ENCODE data around the gene GAMT.

The GAMT gene

DNA sequence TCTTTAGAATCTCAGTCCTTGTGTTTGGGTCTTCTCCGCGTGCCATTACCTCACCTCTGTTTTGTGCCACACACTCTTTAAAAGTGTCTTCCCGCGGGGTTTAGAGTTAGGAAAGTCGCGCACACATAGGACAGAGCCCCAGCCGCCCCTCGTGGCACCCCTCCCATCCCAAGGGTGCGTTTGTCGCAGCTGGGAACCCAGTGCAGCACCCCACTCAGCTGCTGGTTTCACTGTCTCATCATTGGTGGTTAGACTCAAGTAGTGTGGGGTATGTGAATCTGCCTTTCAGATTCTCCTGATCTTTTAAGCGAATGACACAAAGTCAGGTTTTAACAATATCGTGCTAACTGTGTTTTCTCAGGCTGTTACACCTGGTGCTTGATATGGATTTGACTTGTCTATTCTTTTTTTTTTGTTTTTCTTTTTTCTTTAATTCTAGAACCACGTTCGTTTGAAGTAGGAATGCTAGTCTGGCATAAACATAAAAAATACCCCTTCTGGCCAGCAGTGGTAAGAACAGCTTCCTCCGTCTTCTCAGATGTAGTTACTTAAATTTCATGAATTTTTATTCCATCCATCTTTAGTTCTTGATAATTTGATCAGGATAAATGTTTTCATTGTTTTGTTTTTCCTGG, 37.2 kb downstream of the GAMT start:
- no peak for DNase-seq (ENCODE audit: low spot score)

DNA sequence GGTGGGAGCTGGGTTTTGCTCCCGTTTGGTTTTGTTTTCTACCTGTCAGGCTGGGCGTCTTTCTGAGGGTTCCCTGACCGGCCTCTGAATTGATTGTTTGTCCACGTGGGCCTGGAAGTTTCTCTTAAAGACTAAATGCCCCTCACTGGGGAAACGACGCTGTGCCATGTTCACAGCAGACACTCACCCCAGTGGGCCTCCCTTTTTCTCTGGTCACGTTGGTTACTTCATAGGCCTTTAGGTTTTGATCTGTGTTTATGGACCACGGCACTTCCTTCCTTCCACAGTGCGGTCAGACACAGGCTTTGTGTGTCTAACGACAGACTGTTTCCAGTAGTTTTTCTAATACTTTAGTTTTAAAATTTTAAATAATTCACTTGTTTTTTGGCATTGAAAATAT, 37.7 kb downstream of the GAMT start:
- no peak for DNase-seq (ENCODE audit: low spot score)

DNA sequence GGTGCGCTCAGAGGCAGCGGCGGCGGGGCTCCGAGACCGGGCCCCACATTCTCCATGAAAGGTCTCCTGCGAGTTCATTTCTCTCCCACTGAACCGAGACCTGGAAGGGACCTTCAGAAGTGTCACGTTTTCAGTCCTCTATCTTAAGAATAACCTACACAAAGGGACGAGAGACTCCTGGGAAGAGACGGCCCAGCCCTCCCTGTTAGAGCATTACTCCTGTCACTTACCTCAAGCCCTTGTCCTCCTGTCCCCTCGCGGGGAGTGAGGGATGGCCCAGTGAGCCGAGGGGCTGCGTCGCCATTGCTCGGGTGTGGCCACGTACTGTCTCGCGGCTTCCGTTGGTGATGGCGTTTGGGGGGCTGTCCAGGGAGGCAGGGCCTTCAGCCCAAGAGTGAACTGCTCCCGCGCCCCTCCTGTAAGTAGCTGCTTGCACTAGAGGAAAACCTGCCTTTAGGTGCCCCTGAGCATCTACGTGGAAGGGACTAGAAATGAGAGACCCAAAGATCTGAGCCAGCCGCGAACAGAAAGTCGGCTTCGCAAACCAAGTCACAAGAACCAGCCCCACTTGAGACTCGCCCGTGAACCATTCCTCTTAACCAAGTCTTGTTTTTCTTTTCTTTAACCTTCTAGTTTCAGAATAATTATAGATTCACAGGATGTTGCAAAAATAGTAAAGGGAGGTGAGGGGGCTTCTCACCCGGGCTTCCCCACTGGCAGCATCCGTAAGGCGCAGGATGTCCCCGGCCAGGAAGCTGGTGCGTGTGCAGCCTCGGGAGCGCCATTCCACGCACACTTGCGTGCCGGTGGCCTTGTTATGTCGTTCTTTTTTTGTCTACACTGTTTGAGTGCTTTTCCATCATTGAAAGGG, 38.7 kb downstream of the GAMT start:
- DNase-seq (ENCODE audit: low spot score), result no peak

DNA sequence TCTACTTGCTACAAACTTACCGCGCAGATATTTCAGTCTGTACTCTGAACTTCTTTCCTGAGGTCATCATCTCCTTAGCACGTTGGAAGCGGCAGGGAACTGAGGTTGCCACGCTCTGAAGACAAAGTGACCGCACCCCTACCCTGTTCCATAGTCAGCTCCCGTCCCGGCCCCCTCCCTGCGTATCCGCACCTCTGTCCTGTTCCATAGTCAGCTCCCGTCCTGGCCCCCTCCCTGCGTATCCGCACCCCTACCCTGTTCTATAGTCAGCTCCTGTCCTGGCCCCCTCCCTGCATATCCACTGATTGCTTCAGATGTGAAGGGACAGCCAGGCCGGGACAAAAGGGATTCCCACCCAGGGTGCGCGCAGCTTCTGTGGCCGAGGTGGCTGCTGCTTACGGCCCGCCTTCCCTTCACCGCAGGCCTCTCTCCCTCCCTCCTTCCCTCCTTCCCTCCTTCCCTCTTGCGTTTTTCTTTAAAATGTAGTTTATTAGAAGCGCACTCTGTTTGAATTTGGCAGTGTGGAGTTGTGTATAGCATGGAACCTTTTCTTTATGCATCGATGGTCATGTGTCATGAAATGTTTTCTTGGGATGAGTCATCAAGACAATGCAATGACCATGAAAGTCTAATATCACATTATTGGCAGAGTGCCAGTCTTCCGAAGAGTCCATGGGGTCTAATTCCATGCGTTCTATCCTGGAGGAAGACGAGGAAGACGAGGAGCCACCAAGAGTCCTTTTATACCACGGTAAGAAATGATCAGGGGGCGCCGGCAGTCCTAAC, 39.5 kb downstream of the GAMT start:
- no peak for DNase-seq (ENCODE audit: low spot score)

DNA sequence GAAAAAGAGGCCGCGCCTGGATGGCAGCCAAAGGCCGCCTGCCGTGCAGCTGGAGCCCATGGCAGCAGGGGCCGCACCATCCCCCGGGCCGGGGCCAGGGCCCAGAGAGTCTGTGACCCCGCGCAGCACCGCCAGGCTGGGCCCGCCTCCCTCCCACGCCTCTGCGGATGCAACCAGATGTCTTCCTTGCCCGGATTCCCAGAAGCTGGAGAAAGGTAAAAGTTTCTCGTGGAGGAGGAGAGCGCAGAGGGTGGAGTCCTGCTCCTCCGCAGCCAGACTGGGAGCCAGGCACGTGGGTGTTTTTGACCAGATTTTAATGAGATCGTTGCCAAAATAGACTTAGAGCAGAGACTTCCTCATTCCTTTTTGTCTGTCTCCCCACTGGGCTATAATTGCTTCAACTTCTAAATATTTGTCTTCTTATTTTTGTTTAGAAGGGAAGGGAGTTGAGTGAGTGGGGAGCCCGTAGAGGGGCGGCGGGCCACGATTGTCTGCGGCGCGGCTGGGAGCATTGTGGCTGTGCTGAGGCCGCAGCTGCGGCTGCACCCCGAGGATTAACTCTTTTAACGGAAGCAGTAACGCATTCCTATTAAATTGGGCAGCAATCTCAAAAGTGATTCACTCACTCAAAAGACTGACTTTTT, 40.4 kb downstream of the GAMT start:
- no peak for DNase-seq (ENCODE audit: low spot score)

DNA sequence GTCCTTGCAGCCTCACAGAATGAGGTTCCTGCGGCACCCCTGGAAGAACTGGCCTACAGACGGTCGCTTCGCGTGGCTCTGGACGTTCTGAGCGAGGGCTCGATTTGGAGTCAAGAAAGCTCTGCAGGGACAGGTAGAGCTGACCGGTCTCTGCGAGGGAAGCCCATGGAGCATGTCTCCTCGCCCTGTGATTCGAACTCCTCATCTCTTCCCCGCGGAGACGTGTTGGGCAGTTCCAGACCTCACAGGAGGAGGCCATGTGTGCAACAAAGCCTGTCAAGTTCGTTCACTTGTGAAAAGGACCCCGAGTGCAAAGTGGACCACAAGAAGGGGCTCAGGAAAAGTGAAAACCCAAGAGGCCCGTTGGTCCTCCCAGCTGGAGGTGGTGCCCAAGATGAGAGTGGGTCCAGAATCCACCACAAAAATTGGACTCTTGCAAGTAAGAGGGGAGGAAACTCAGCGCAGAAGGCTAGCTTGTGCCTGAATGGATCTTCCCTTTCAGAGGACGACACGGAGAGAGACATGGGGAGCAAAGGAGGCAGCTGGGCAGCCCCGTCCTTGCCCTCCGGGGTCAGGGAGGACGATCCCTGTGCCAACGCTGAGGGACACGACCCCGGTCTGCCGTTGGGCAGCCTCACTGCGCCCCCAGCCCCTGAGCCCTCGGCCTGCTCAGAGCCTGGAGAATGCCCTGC, 41.1 kb downstream of the GAMT start:
- no peak for DNase-seq (ENCODE audit: low spot score)

DNA sequence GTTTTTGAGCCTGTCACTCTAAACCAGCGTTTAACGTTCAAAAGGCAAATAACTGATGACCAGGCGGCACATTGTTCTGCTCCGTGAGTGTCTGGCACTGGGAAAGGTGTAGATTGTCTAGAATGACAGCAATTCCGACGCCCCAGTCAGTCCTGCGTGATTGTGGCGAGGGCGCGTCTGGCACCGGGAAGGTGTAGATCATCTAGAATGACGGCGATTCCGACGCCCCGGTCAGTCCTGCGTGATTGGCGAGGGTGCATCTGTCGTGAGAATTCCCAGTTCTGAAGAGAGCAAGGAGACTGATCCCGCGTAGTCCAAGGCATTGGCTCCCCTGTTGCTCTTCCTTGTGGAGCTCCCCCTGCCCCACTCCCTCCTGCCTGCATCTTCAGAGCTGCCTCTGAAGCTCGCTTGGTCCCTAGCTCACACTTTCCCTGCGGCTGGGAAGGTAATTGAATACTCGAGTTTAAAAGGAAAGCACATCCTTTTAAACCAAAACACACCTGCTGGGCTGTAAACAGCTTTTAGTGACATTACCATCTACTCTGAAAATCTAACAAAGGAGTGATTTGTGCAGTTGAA, 43.7 kb downstream of the GAMT start:
- DNase-seq (ENCODE audit: low spot score), result no peak

DNA sequence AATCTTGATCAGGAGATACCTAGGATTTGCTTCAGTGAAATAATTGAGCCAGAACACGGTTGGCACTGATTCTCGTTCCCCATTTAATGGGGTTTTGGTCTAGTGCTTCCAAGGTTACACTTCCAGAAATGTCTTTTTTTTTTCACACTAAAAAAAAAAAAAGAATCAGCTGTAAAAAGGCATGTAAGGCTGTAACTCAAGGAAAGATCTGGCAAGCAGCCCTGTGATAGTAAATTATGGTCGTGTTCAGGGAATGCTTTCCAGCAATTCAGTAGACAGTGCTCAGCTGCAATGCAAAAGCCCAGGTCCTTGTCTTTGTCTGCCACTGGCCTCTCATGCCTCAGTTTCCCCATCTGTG, 44.9 kb downstream of the GAMT start:
- DNase-seq (ENCODE audit: low spot score), result no peak

DNA sequence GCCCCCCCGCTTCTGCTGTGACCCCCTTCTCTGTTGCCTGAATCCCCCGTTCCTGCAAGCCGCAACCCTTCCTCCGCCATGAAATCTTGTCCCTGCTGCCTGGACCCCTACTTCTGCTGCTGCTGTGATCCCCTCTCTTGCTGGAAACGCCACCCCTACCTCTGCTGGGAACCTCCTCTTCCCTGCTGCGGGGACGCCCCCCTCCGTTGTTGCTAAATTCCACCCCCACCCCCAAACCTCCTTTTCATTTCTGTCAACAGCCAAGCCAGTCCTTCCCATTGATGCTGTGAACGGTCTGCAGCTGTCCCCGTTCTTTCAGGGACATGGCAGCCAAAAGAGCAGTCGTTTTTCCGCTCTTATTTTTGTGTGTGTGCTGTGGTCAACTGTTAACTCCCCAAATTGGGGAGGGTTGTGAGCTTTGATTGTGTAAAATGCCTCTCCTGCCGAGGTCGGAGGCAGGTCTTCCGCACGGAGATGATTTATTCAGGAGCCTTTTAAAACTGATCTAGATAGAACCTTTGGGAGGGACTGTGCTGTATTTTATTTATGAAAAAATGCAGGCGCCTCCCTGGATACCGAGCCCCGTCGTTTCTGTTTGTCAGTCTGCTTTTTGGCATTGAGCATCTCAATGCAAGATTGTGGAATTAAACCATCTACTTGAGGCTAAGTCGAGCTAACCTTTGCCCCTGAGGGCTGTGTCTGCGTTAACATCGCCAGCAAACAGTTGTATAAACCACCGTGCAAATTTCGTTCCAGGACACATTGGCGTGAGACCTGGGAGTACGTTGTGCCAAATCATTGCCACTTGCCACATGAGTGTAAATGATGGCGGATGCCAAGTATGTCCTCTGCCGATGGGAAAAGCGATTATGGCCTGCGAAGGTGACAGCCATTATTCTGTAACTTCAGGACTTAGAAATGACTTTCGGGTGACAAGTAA, 45.5 kb downstream of the GAMT start:
- DNase-seq (ENCODE audit: low spot score), result no peak

DNA sequence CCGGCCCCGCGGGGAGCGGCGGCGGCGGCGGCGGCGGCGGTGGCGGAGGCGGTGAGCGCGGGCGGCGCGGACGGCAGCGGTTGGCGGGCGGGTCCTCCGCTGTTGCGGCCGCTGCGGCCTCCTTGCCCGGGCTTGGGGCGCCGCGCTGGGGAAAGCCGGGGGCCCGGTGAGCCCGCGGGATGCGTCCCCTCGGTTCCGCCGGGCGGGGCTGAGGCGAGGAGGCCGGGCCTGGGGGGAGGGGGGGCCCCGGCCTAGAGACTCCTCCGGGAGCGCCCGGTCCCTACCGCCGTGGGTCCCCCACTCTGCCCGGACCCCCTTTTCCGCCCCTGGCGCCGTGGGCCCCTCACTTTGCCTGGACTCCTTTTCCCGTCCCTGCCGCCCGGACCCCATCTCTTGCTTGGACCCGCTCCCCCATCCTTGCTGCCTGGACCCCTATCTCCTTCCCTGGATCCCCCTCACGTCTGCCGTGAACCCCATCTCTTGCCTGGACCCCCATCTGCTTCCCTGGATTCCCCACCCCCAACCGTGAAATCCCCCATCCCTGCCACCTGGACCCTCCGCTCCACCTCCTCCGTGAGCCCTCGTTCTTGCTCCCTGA, 46.3 kb downstream of the GAMT start:
- no peak for DNase-seq (ENCODE audit: low spot score)

DNA sequence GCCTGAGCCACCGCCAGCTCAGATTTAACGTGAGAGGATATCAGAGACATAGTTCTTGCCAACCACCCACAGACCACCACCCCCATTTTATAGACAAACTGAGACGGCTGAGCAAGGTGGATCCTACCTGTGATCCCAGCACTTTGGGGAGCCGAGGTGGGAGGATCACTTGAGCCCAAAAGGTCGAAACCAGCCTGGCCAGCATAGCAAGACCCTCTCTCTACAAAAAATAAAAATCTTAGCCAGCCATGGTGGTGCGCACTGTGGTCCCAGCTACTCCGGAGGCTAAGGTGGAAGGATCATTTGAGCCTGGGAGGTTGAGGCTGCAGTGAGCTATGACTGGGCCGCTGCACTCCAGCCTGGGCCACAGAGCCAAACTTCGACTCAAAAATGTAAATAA, 48.2 kb downstream of the GAMT start:
- no peak for DNase-seq (ENCODE audit: low spot score)

DNA sequence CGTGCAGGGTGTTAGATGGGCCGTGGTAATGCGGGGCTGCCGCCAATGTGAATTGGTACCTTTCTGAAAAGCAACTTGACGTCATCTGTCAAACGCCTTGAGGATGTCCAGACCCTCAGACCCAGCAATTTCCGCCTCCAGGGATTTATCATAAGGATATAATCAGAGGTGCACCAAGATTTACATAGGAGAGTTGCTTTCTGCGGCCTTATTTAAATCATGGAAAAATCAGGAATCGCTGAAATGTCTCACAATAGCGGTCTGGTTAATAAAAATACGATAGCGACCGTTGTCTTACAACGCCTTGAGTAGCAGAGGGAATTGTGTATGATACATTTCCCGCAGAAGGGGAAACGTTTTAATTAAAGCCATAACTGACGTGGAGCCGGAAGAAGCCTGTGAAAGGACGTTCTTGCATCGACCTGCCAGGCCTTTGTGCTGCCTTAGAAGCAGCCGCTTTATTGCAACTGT, 49.9 kb downstream of the GAMT start:
- DNase-seq (ENCODE audit: low spot score), result no peak

DNA sequence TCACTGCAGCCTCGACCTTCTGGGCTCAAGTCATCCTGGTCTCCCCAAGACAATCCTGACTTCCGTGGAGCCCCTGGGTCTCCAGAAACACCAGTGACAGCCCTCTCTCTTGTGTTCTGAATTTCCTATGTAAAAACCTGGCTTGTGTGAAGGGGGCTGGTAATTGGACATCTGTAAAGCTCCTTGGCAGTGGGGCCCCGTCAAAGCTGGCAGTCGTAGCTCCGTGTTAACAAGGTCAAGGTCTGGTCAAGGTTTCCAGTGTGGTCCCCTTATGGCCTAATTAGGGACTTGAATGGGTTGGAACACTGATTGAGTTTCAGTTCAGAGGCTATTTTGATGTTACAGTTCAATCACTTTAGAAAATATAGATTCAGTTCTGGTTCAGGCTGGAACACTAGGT, 50.5 kb downstream of the GAMT start:
- DNase-seq (ENCODE audit: low spot score), result no peak

DNA sequence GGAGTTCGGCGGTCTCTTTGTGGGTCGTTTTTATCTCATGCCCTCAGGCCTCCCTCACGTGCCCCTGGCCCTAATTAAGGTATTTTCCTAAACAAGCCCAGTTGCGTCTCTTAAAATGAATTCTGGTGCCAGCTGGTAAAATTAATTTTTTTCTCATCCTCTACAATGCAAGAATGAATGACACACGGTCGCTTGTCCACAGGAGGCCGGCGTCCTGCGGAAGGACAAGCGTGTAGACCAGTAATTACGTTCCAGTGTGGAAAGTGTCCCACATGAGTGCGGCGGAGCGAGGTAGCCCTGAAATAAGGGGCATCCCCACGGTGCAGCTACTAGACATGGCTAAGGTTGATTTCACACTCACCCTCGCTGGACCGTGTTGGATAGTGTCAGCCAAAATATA, 52.1 kb downstream of the GAMT start:
- no peak for DNase-seq (ENCODE audit: low spot score)

Data from LoVo (cell line).